Lower lobe of right lung (tissue), 2 donors: Measurements from ENCODE around the gene HS6ST3. TPM values are rescaled to one million over a fixed set of nuclear protein-coding genes. Genes with fewer than 3 reads are reported as not detected.
A peak's percentile ranks its signal among the peaks of the same experiment; 100 is the strongest.

Experiments
- ATAC-seq, 2 donors: fragments of 200-7000 bp; cut with Tn5 transposase; one replicate each; pipeline ENCODE4 v1.9.1; 2020 to 2022; ENCODE audit warnings: mild to moderate bottlenecking in 2 of 2, moderate library complexity in 2 of 2
- DNase-seq: peaks from one replicate; pipeline ENCODE4 v3.0.0-alpha.2; 2020
- H3K27ac ChIP-seq: fragments of 200-600 bp; one replicate; pipeline ENCODE4 v1.8.0; 2022
- H3K27me3 ChIP-seq: fragments of 200-600 bp; one replicate; pipeline ENCODE4 v1.8.0; 2022; ENCODE audit warnings: low read depth
- H3K36me3 ChIP-seq: fragments of 200-600 bp; one replicate; pipeline ENCODE4 v1.8.0; 2022; ENCODE audit warnings: mild to moderate bottlenecking
- H3K4me1 ChIP-seq: fragments of 200-600 bp; one replicate; pipeline ENCODE4 v1.8.0; 2022
- H3K4me3 ChIP-seq: fragments of 200-600 bp; one replicate; pipeline ENCODE4 v1.8.0; 2022; ENCODE audit warnings: mild to moderate bottlenecking
- H3K9me3 ChIP-seq: fragments of 200-600 bp; one replicate; pipeline ENCODE4 v1.8.0; 2022
- intact Hi-C: fragments of 100-400 bp; cut with DNase I; formaldehyde crosslinking; loops from one replicate; pipeline ENCODE4 v1.11.0; 2022
- total RNA-seq: library from RNA; stranded (reverse); fragmentation: NEBNext Ultra II Directional; extraction: Animal tissue kit (Norgen Biotek cat#: 25700); gene quantifications from one replicate; pipeline ENCODE4 v1.2.1, GENCODE V29; 2021
- TF ChIP-seq, protein P1 (sequence below): fragments of 200-600 bp; IDR thresholded peaks from one replicate; pipeline ENCODE4 v1.8.0; 2022; ENCODE audit warnings: antibody characterized with exemption, mild to moderate bottlenecking
- donor health status: DM: no; HTN: yes; CAD: no; lungs with severe emphysema.

HS6ST3 gene
- total RNA-seq, 1 donor from 2014 or later, result 0.06 TPM

DNA sequence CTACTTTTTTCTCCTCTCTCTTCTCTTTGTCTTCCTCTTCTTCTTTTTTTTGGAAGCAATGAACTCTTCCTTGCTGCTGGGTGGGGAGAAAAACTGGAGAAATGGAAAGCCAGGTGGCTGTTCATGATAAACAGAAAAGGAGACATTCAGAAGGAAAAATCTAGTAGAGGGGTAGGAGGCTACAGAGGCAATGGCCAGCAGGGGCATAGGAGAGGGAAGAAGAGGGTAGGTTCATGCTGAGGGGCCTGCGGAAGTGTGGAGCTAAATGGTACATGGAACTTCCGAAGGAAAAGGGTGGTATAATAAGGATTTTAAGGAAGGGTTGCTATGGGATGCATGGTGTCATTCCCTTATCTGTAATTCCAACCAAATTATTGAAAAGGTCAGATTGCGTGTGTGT lies 17.5 kb upstream of the HS6ST3 start:
- no peaks in the 10 kb centered on the region for H3K27me3 ChIP-seq
- no peak overlapping the region for H3K27ac ChIP-seq
- no peaks in the 10 kb centered on the region for H3K4me1 ChIP-seq
- no peaks in the 10 kb centered on the region for H3K9me3 ChIP-seq
- no peak for ATAC-seq
- no peaks in the 10 kb centered on the region for H3K36me3 ChIP-seq
- intact Hi-C loops, result no loop called here
- no peak for DNase-seq
- H3K4me3 ChIP-seq, result no peak overlapping the region
- TF ChIP-seq, protein P1, sequence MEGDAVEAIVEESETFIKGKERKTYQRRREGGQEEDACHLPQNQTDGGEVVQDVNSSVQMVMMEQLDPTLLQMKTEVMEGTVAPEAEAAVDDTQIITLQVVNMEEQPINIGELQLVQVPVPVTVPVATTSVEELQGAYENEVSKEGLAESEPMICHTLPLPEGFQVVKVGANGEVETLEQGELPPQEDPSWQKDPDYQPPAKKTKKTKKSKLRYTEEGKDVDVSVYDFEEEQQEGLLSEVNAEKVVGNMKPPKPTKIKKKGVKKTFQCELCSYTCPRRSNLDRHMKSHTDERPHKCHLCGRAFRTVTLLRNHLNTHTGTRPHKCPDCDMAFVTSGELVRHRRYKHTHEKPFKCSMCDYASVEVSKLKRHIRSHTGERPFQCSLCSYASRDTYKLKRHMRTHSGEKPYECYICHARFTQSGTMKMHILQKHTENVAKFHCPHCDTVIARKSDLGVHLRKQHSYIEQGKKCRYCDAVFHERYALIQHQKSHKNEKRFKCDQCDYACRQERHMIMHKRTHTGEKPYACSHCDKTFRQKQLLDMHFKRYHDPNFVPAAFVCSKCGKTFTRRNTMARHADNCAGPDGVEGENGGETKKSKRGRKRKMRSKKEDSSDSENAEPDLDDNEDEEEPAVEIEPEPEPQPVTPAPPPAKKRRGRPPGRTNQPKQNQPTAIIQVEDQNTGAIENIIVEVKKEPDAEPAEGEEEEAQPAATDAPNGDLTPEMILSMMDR, result no peak

DNA sequence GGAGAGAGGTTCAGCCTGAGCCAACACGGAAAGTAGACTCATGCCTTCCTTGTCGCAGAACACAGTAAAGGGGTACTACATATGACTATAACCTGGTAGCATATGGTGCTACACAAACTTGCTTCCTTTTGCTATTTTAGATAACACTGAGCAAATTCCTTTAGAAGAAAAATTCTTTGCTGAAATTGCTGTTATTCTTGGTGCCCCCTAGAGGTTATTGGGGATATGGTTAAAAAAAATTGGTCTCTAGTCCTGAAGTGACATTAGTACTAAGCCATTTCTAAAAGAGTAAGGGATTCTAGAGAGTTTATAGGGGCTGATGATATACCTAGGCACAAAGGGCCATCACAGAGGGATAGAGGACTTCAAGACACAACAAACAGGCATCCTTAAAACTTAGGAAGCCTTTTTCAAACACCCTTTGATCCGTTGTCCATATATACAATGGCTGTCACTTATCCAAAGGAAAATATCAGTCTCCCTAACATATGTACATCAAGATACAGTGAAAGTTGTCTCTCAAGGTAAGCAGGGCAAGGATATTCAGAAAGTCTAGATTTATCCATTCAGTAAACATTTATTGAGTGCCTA lies 13.9 kb upstream of the HS6ST3 start:
- intact Hi-C loops, result no loop called here
- no peaks in the 10 kb centered on the region for H3K27me3 ChIP-seq
- no peak for ATAC-seq

DNA sequence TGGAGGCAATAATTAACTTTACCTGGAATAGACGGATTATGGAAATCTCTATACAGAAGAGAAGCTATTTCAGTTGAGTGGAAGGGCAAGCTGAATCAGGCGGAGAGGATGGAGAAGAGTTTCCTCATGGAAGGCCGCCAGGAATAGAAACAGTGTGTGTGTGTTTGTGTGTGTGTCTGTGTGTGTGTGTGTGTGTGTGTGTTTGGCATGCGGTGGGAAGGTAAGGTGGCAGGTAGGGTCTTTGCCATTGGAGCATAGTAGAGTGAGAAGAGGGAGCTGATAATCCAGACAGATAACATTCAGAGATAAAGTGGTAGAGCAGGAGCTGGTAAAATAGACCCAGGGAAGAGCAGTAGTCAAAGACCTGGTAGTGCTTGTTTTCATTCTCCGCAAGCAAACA lies 9.2 kb upstream of the HS6ST3 start:
- intact Hi-C loops, result no loop called here
- H3K27me3 ChIP-seq, result no peaks in the 10 kb centered on the region
- H3K4me3 ChIP-seq, result no peak overlapping the region
- no peak for DNase-seq
- TF ChIP-seq, protein P1, result no peak
- H3K4me1 ChIP-seq, result no peaks in the 10 kb centered on the region
- no peaks in the 10 kb centered on the region for H3K36me3 ChIP-seq
- ATAC-seq, result no peak
- H3K9me3 ChIP-seq, result no peaks in the 10 kb centered on the region
- H3K27ac ChIP-seq, result no peak overlapping the region

More for the DNA sequence above, 13.9 kb upstream of the HS6ST3 start:
- Histone ChIP-seq H3K36me3 (no peaks in the 10 kb centered on the region), H3K4me1 (no peaks in the 10 kb centered on the region), H3K4me3 (no peak overlapping the region), H3K27ac (no peak overlapping the region), H3K9me3 (no peaks in the 10 kb centered on the region)
- TF ChIP-seq, protein P1, result peak; percentile 47
- DNase-seq, result no peak

DNA sequence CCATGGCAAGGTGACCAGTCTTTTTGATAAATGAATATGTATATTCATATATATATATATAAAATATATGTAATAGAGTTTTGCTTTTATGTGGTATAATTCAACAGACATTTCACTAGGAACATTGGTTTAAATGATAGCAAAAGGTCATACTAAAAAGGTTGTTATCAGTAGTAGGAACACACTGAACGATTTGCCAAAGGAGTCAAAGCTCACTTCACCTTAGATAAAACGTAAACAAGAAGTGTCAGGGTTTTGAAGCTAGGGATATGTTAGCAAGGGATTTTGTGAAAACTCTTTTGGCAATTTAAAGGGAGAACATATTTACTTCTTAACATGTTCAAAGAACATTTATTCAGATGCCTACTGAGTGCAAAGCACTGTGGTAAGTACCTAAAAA lies 8.0 kb upstream of the HS6ST3 start:
- Histone ChIP-seq H3K27me3 (no peaks in the 10 kb centered on the region), H3K4me3 (no peak overlapping the region), H3K36me3 (no peaks in the 10 kb centered on the region), H3K4me1 (no peaks in the 10 kb centered on the region), H3K27ac (no peak overlapping the region), H3K9me3 (no peaks in the 10 kb centered on the region)
- intact Hi-C loops, result no loop called here
- DNase-seq (no peak), ATAC-seq (no peak)
- TF ChIP-seq, protein P1, result no peak

DNA sequence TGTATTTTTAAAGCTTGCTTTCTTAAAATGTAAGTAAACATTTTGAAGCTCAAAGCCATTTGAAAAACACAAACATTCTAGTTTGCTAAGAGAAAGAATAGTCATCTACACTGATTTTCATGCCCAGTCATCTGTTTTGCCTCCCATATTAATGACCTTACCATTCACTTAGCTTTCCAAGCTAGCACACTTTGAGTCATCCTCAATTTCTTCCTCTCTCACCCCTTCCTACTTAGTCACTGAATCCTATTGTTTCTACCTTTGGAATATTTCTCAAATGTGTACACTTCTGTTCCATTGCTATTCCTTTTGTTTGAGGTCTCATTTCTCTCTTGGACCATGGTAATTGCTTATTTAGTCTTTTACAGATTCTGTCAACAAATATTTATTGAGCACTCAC lies 7.3 kb upstream of the HS6ST3 start:
- DNase-seq (no peak), ATAC-seq (no peak)
- H3K27me3 ChIP-seq, result peaks cover 1% of the 10 kb centered on the region
- H3K4me3 ChIP-seq, result no peak overlapping the region
- no peaks in the 10 kb centered on the region for H3K4me1 ChIP-seq
- intact Hi-C loops, result no loop called here
- H3K36me3 ChIP-seq, result no peaks in the 10 kb centered on the region
- no peaks in the 10 kb centered on the region for H3K9me3 ChIP-seq
- TF ChIP-seq, protein P1, result no peak
- H3K27ac ChIP-seq, result no peak overlapping the region
